Measurements from ENCODE around the gene APP. TPM values are rescaled to one million over a fixed set of nuclear protein-coding genes. Genes with fewer than 3 reads are reported as not detected.

The APP gene
- total RNA-seq, 1 donor from 2014 or later: 358 TPM

- no peak for ATAC-seq
- no peak for TF ChIP-seq CTCF (IDR thresholded peaks at IDR 0.05)
- H3K27ac ChIP-seq: no peak overlapping the region
- H3K4me3 ChIP-seq: no peak overlapping the region
- no peaks in the 10 kb centered on the region for H3K27me3 ChIP-seq (ENCODE audit: low read depth)
- peaks cover 1% of the 10 kb centered on the region for H3K36me3 ChIP-seq
- no peak for DNase-seq
- peaks cover 9% of the 10 kb centered on the region for H3K4me1 ChIP-seq
- intact Hi-C loops (cut with DNase I): no loop called here
- H3K9me3 ChIP-seq: no peaks in the 10 kb centered on the region
These were observed 226.5 kb downstream of the APP start for GRCh38 chr21:25944082-25944481.

GRCh38 chr21:25942135-25942534 is 228.4 kb downstream of the APP start:
- intact Hi-C loops (cut with DNase I): no loop called here
- peaks cover 29% of the 10 kb centered on the region for H3K4me1 ChIP-seq
- H3K4me3 ChIP-seq: no peak overlapping the region
- TF ChIP-seq CTCF (IDR thresholded peaks at IDR 0.05): no peak
- DNase-seq (no peak), ATAC-seq (no peak)
- no peaks in the 10 kb centered on the region for H3K36me3 ChIP-seq
- H3K27me3 ChIP-seq (ENCODE audit: low read depth): no peaks in the 10 kb centered on the region
- H3K27ac ChIP-seq: no peak overlapping the region
- H3K9me3 ChIP-seq: no peaks in the 10 kb centered on the region

- Histone ChIP-seq H3K27ac (no peak overlapping the region), H3K4me3 (no peak overlapping the region), H3K27me3 (ENCODE audit: low read depth) (no peaks in the 10 kb centered on the region), H3K9me3 (no peaks in the 10 kb centered on the region), H3K36me3 (no peaks in the 10 kb centered on the region), H3K4me1 (peaks cover 38% of the 10 kb centered on the region)
- no peak for DNase-seq
- no peak for TF ChIP-seq CTCF (IDR thresholded peaks at IDR 0.05)
- no peak for ATAC-seq
- intact Hi-C loops (cut with DNase I): no loop called here
These were observed 231.2 kb downstream of the APP start for GRCh38 chr21:25939396-25939761.

- TF ChIP-seq CTCF (IDR thresholded peaks at IDR 0.05): no peak
- no peak overlapping the region for H3K4me3 ChIP-seq
- no peaks in the 10 kb centered on the region for H3K27me3 ChIP-seq (ENCODE audit: low read depth)
- peak overlapping the region; percentile 42 for H3K27ac ChIP-seq
- H3K9me3 ChIP-seq: no peaks in the 10 kb centered on the region
- no peak for ATAC-seq
- intact Hi-C loops (cut with DNase I): no loop called here
- no peak for DNase-seq
- no peaks in the 10 kb centered on the region for H3K36me3 ChIP-seq
- peaks cover 38% of the 10 kb centered on the region for H3K4me1 ChIP-seq
These were observed 231.7 kb downstream of the APP start for GRCh38 chr21:25938658-25939395.

GRCh38 chr21:25936776-25937175 is 233.8 kb downstream of the APP start:
- Histone ChIP-seq H3K4me1 (peaks cover 38% of the 10 kb centered on the region), H3K27ac (no peak overlapping the region), H3K9me3 (no peaks in the 10 kb centered on the region), H3K4me3 (no peak overlapping the region), H3K27me3 (ENCODE audit: low read depth) (no peaks in the 10 kb centered on the region), H3K36me3 (no peaks in the 10 kb centered on the region)
- intact Hi-C loops (cut with DNase I): no loop called here
- DNase-seq (no peak), ATAC-seq (no peak)
- no peak for TF ChIP-seq CTCF (IDR thresholded peaks at IDR 0.05)
